ENCODE results near the gene SNX30.

Gene SNX30

GRCh38 chr9:112783551-112783954, 33.0 kb downstream of the SNX30 start:
- DNase-seq (ENCODE audit: low spot score): no peak

- no peak for DNase-seq (ENCODE audit: low spot score)
These were observed 33.6 kb downstream of the SNX30 start for GRCh38 chr9:112784020-112784785.

- DNase-seq (ENCODE audit: low spot score): no peak
These were observed 35.4 kb downstream of the SNX30 start for GRCh38 chr9:112785986-112786385.

GRCh38 chr9:112786829-112787520, 36.4 kb downstream of the SNX30 start:
- DNase-seq (ENCODE audit: low spot score): no peak

GRCh38 chr9:112787978-112788377, 37.4 kb downstream of the SNX30 start:
- DNase-seq (ENCODE audit: low spot score): no peak

GRCh38 chr9:112789473-112789872, 38.9 kb downstream of the SNX30 start:
- peak; percentile 40 for DNase-seq (ENCODE audit: low spot score)

- no peak for DNase-seq (ENCODE audit: low spot score)
These were observed 39.6 kb downstream of the SNX30 start for GRCh38 chr9:112789891-112790774.

- no peak for DNase-seq (ENCODE audit: low spot score)
These were observed 42.1 kb downstream of the SNX30 start for GRCh38 chr9:112792670-112793069.

- DNase-seq (ENCODE audit: low spot score): peak; percentile 76
These were observed 42.8 kb downstream of the SNX30 start for GRCh38 chr9:112793213-112793810.

GRCh38 chr9:112794731-112795130, 44.2 kb downstream of the SNX30 start:
- DNase-seq (ENCODE audit: low spot score): no peak

GRCh38 chr9:112795921-112796320, 45.4 kb downstream of the SNX30 start:
- DNase-seq (ENCODE audit: low spot score): no peak

- DNase-seq (ENCODE audit: low spot score): no peak
These were observed 45.9 kb downstream of the SNX30 start for GRCh38 chr9:112796485-112796884.

GRCh38 chr9:112809351-112809848, 58.8 kb downstream of the SNX30 start:
- DNase-seq (ENCODE audit: low spot score): no peak

- DNase-seq (ENCODE audit: low spot score): no peak
These were observed 59.3 kb downstream of the SNX30 start for GRCh38 chr9:112809906-112810305.

- no peak for DNase-seq (ENCODE audit: low spot score)
These were observed 60.3 kb downstream of the SNX30 start for GRCh38 chr9:112810696-112811490.

GRCh38 chr9:112811518-112811917, 61.0 kb downstream of the SNX30 start:
- DNase-seq (ENCODE audit: low spot score): no peak

- no peak for DNase-seq (ENCODE audit: low spot score)
These were observed 65.3 kb downstream of the SNX30 start for GRCh38 chr9:112815868-112816267.

GRCh38 chr9:112817860-112818203, 67.3 kb downstream of the SNX30 start:
- DNase-seq (ENCODE audit: low spot score): no peak

GRCh38 chr9:112819635-112820496, 69.3 kb downstream of the SNX30 start:
- DNase-seq (ENCODE audit: low spot score): peak; percentile 74

- peak; percentile 43 for DNase-seq (ENCODE audit: low spot score)
These were observed 70.3 kb downstream of the SNX30 start for GRCh38 chr9:112820881-112821280.

All from AG20443 (cell line).